ENCODE data around the gene ADGRV1.
"Not testable (repeated sequence)": the region's sequence is repeated elsewhere in the genome, so short reads cannot be mapped to it uniquely, and the experiment has no call there.

ADGRV1 gene

DNA sequence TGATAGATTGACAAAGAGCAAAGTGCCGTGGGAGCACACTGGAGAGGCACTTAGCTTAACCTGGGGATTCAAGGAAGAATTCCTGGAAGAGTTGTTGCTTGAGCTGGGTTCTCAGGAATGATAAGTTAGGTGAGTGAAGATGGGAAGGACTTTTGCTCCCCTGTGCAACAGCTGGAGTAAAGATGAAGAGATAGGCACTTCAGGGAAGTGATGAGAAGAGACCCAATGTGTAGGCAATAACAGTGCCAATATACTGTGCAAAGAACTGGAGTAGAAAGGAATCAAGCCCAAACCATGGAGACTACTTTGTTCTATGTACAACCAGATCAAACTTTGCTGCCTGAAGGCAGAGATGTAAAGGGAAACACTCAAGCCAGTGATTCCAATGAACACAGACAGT lies 92.2 kb downstream of the ADGRV1 start:
- DNase-seq (ENCODE audit: low read depth in 2 of 2) = no peak

DNA sequence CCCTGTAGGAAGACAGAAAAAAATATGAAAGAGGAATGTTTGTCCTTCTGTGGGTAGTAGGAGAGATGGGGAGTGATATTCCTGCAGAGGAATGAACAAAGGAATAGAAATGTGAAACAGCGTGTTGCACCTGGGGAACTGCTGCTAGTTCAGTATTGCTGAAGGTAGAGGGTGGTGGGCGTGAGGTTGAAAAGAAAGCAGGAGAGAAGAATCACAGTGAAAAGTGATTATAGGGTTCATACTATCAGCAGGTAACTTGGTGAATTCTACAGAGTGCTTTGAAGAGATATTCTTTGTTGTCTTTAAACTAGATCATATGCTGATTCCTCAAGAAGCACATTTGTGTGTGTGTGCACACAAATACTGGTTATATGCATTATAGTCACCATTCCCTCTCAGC lies 95.6 kb downstream of the ADGRV1 start:
- no peak for DNase-seq (ENCODE audit: low read depth in 2 of 2)

DNA sequence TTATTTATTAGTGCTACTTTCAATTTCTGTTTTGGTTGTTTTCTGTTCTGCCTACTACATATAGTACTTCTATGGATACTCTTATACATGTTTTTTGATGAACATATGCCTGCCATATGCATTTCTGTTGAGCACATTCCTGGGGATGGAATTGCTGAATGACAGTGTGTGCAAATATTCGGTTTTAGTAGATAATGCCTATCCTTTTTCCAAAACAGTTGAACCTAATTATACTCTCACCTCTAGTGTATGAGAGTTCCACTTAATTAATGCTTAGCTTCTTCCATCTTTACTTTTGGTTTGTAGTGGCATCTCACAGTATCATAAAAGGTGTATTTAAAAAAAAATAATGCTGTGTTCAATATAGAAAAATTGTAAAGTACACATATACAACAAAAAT lies 96.8 kb downstream of the ADGRV1 start:
- no peak for DNase-seq (ENCODE audit: low read depth in 2 of 2)

DNA sequence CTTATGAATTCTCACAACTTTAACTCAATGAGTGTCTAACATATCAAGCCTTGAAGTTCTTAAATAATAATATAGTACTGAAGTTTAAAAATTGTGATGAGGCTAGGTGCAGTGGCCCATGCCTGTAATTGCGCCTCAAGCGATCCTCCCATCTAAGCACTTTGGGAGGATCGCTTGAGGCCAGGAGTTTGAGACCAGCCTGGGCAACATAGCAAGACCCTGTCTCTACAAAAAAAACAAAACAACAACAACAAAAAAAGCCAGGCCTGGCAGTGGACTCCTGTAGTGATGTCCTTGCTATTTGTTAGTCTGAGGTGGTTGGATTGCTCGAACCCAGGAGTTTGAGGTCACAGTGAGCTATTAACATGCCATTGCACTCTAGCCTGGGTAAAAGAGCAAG lies 98.4 kb downstream of the ADGRV1 start:
- DNase-seq (ENCODE audit: low read depth in 2 of 2) = no peak

DNA sequence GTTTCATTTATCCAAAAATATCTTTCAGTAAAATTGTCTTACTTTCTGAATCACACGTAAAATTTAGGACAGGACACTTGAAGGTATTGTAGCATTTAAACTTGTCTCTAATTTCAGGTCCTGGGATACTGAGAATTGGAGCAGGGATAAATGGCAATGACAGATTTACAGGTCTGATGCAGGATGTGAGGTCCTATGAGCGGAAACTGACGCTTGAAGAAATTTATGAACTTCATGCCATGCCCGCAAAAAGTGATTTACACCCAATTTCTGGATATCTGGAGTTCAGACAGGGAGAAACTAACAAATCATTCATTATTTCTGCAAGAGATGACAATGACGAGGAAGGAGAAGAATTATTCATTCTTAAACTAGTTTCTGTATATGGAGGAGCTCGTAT lies 99.2 kb downstream of the ADGRV1 start:
- no peak for DNase-seq (ENCODE audit: low read depth in 2 of 2)

DNA sequence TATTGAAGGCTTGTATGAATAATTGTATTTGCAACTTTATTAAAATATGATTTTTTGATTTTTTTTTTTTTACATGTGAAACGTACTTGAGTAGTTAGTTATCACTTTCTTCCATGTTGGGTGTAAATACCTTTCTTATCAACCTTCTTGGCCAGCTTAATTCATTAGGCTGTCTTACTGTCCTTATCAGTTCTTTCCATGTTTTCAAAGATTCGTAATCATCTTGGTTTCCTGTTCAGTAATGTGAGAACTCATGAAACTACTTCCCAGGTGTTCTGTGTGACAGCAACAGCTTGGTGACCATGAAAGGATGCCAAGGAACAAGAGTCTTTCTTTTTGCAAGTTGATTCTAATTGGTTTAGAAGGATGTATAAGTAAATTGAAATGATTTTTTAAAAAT lies 100.0 kb downstream of the ADGRV1 start:
- no peak for DNase-seq (ENCODE audit: low read depth in 2 of 2)

DNA sequence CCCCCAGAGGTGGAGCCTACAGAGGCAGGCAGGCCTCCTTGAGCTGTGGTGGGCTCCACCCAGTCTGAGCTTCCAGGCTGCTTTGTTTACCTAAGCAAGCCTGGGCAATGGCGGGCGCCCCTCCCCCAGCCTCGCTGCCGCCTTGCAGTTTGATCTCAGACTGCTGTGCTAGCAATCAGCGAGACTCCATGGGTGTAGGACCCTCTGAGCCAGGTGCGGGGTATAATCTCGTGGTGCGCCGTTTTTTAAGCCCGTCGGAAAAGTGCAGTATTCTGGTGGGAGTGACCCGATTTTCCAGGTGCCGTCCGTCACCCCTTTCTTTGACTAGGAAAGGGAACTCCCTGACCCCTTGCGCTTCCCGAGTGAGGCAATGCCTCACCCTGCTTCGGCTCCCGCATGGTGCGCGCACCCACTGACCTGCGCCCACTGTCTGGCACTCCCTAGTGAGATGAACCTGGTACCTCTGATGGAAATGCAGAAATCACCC lies 109.5 kb downstream of the ADGRV1 start:
- DNase-seq (ENCODE audit: low read depth in 2 of 2) = not testable (repeated sequence)

DNA sequence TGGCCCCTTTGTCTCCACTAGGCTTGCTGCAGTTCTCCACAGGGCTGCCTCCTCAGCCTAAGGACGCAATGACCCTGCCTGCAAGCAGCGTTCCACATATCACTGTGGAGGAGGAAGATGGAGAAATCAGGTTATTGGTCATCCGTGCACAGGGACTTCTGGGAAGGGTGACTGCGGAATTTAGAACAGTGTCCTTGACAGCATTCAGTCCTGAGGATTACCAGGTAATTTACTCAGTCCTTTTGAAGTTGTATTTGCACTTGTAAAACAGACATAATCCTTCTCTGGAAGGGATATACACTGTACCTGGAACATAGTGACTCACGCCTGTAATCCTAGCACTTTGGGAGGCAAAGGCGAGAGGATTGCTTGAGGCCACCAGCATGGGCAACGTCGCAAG lies 116.6 kb downstream of the ADGRV1 start:
- no peak for DNase-seq (ENCODE audit: low read depth in 2 of 2)

DNA sequence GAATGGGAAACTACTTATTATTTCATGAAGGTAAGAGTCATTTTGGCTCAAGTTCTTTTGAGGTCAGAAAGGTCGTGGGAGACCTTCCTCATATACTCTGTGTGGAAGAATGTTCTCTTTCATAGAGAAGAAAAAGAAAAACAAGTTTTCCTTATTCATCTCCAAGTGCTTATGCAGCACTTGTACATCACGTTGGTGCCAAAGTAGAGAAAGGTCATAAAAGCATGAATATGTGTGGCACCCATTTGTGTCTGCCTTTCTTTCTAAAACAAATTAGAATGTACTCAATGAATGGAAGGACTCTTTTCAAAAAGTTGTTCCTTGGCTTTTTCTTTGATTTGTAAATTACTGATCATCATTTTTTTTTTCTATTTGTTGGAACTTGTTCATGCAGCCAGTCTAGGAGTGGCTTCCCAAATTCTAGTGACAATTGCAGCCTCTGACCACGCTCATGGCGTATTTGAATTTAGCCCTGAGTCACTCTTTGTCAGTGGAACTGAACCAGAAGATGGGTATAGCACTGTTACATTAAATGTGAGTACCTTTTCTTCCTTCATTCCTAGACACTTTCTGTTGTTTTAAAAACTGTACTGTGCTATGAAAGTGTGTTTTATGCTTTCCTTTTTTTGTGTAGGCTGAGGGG lies 122.4 kb downstream of the ADGRV1 start:
- no peak for DNase-seq (ENCODE audit: low read depth in 2 of 2)

DNA sequence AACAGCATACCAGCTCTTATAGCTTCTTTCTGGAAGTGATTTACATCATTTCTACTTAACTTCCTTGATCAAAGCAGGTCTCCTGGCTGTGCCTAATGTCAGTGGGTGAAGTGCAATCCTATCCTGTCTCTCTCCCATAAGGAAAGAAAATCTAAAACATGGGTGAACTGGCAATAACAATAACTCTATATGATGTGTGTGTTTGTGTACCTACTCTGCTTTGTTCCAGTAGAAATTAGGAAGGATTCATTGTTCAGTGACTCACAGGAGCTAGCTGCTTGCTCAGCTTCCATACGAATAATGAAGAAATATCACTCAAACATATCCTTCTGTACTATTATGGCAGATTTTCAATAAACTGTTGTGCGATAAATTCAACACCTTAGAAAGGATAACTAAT lies 123.7 kb downstream of the ADGRV1 start:
- no peak for DNase-seq (ENCODE audit: low read depth in 2 of 2)

DNA sequence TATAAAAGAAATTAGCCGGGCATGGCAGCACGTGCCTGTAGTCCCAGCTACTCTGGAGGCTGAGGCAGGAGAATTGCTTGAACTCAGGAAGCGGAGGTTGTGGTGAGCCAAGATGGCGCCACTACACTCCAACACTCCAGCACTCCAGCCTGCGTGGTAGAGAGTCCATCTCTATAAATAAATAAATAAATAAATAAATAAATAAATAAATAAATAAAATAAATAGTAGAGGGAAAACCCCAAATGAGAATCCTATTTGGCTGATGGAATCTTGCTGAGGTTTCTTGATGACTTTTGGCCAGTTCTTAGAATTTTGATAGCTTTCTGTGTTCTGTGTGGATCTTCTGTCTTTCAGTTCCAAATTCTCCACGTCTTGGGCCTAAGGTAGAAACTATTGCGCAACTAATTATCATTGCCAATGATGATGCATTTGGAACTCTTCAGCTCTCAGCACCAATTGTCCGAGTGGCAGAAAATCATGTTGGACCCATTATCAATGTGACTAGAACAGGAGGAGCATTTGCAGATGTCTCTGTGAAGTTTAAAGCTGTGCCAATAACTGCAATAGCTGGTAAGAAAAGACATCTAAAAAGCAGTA lies 126.9 kb downstream of the ADGRV1 start:
- no peak for DNase-seq (ENCODE audit: low read depth in 2 of 2)

DNA sequence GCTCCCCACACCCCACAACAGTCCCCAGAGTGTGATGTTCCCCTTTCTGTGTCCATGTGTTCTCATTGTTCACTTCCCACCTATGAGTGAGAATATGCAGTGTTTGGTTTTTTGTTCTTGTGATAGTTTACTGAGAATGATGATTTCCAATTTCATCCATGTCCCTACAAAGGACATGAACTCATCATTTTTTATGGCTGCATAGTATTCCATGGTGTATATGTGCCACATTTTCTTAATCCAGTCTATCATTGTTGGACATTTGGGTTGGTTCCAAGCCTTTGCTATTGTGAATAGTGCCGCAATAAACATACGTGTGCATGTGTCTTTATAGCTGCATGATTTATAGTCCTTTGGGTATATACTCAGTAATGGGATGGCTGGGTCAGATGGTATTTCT lies 127.8 kb downstream of the ADGRV1 start:
- not testable (repeated sequence) for DNase-seq (ENCODE audit: low read depth in 2 of 2)

DNA sequence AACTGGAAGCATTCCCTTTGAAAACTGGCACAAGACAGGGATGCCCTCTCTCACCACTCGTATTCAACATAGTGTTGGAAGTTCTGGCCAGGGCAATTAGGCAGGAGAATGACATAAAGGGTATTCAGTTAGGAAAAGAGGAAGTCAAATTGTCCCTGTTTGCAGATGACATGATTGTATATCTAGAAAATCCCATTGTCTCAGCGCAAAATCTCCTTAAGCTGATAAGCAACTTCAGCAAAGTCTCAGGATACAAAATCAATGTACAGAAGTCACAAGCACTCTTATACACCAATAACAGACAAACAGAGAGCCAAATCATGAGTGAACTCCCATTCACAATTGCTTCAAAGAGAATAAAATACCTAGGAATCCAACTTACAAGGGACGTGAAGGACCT lies 128.9 kb downstream of the ADGRV1 start:
- DNase-seq (ENCODE audit: low read depth in 2 of 2) = not testable (repeated sequence)

DNA sequence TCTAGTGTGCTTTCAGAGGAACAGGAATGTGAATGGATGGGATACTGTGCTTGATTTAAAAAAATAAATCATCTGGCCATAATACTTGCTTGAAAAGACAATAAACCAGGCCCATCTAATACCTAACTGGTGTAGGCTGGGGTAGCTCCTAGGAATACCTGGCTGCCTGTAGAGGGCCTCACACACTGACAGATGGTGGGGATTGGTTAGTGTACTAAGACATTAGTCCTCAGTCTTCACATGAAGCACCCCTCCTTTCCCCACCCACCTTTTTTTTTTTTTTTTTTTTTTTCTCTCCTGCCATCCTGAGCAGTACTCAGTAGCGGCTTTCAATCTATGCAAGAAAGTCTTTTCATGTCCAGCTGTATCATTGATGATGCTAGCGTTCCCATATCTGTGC lies 130.5 kb downstream of the ADGRV1 start:
- DNase-seq (ENCODE audit: low read depth in 2 of 2) = no peak

DNA sequence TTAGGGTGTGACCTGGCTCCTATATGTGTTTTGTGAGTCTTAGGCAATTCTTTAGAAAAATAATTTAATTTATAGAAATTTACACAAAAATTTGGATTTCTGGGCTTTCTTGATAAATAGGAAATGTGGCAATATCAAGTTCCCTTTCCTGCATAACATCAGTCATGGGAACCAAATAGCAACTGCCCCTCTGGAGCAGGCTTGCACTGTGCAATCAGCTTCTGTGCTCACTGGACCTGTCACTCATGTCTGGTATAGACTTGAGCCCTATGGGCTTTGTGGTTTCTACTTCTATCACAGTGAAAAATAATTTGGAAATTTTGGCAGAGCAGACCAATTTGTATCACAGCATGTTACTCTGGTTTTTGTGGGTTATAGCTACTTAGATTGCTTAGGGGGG lies 131.7 kb downstream of the ADGRV1 start:
- DNase-seq (ENCODE audit: low read depth in 2 of 2) = no peak

DNA sequence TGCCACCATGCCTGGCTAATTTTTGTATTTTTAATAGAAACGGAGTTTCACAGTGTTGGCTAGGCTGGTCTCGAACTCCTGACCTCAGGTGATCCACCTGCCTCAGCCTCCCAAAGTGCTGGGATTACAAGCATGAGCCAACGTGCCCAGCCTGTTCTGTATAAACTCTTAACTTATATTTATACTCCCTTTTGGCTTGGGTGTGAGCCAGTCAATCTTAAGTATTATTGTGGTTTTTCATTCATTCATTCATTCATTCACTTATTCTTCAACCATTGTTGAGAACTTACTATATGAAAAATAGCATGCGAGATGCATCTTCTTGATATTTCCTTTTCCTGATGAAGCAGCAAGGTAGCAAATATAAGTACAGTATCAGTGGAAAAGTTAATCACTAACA lies 132.9 kb downstream of the ADGRV1 start:
- DNase-seq (ENCODE audit: low read depth in 2 of 2) = no peak

DNA sequence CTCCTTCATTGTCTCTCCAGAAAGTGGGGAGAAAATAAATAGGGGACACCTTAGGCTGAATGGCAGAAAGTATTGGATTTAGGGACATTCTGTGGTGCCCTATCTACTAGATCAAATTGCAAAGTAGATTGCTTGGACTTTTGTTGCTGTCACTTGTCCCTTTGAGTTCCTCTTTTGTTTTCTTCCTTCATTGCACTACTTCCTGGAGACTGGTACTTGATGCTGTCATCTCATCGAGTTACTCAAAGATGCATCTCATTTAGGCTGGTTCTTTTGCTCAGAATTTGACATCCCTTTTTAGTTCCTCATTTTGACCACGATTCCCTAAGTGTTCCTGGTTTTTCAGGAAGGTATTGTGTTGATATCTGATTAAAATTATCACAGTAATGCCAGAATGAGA lies 137.6 kb downstream of the ADGRV1 start:
- DNase-seq (ENCODE audit: low read depth in 2 of 2) = no peak

DNA sequence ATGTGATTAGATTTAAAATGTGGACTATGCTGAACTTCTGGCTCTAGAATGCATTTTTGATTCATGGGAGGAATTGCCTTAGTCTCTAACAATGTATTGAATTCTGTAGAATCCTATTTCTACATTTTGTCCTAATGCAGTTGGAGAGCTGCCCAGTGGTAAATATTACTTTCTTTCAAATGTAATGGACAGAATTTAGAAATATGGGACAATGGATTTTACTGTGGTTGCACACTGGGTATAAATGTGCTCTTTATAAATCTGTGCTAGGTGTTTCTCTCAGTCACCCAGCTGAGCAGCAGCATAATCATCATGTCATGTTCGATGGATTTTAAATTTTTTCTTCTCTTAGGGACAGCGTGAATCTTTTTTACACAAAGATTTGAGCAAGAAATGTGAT lies 141.7 kb downstream of the ADGRV1 start:
- no peak for DNase-seq (ENCODE audit: low read depth in 2 of 2)

DNA sequence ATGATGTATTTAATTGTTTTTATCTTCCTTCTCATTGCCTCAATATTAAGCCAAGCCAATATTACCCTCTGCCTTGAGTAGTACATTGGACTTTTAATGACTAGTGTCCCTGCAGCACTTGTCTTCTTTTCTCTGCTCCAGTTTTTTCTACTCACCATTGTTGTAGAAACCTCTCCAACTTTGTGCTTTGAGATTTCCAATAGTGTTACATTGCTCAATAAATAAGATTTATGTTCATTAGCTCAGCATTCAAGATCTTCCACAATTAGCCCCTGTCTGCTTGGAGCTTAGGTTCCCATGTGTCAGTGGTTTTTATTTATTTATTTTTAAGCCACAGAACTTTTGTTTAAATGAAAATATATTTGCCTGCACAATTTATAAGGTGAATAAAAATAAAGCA lies 145.3 kb downstream of the ADGRV1 start:
- no peak for DNase-seq (ENCODE audit: low read depth in 2 of 2)

DNA sequence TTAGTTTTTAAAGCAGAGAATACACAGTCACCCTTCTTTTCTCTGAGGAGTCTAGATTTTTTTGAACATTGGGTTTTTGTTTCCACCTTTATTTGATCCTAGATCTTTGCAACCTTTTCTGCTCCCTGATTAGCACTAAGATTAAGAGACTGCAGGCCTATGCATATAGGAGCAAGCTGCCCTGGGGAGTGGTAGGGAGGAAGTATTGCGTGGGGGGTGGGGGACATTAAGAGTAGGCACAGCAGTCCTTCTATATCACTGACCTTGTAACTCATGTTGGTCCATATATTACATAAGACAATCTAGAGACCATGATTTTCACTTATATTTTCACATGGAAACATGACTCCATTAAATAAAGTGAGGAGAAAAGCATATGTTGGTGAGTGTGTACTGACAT lies 149.1 kb downstream of the ADGRV1 start:
- DNase-seq (ENCODE audit: low read depth in 2 of 2) = no peak

DNA sequence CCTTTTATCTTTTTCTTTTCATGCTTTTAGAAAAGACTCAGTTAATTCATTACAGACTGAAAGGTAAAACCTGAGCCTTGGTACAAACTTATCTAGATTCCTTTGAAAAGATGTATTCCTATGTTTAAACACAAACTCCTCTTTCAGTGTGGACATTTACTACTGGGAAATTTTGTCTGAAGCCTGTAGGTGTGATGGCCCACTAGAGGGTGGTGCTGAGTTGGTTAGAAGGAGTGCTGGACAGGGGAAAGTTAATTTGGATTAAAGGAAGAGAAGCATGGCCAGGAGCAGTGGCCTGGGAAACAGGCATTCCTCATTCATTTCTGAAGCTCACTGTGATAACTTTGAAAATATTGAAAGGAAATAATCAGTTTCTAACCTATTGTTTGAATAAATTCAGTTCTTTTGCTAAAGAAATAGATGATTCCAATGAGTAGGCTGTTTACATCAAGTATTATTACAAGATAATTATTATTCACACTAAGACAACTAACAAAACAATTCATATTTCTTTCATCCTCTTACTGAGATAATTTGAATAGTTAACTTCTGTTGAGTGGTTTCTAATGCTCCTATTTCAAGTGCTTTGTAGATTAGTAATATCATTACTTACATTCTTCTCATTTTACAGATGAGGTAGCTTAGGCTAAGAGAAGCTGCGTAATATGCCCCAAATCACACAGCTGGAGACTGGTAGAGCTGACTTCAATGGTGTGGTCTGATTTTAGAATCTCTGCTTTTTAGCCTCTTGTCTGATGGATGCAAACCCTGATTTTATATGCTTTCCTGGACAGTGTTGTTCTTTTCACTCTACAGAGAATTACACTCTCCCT lies 150.9 kb downstream of the ADGRV1 start:
- DNase-seq (ENCODE audit: low read depth in 2 of 2) = no peak

DNA sequence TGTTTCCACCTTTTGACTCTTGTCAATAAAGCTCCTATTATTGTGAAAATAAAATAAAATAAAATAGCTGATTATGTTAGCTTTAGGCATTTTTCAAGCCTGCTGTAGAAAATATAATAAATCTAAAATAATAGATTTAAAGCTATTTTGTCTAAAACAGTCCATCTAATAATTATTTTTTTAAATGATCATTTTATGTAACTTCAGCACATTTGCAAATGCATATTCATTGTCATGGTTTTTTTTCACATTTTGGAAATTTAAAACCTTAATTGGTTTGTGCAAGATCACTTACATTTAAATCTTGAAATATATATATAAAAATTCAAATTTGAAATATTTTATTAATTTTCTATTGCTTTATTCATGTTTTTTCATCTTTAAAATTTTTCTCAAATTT lies 159.8 kb downstream of the ADGRV1 start:
- no peak for DNase-seq (ENCODE audit: low read depth in 2 of 2)

DNA sequence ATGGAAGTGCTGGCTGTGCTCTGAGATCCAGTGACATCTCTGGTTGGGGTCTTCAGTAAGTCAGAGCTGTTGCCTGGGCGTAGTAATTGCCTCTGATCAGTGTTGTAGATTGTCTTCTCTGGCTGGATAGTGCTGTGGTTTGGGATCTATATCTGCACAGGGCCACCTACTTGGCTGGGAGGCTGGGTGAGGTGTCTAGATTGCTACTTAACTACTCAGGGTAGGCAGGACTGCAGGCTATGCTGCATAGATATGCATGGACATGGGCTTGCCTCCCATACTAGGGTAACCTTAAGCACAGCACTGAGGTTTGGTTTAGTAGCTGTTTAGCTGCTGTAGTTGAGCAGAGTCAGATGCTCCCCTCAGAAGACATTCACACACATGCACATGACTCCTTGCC lies 181.0 kb downstream of the ADGRV1 start:
- no peak for DNase-seq (ENCODE audit: low read depth in 2 of 2)

All from stimulated activated CD8-positive, alpha-beta memory T cell treated with anti-CD3 and anti-CD28 coated beads, Interleukin-7, amount 100 ng/mL, for 1 hour (primary cell).